Breast epithelium (tissue), 3 donors: Measurements from ENCODE around the gene DGKB.

ENCODE experiments used
- CTCF ChIP-seq, 3 donors: fragments of 450-650 bp; IDR thresholded peaks; one replicate each; pipeline ENCODE4 v1.5.1; 2016 to 2017; ENCODE audit warnings: antibody characterized with exemption in 3 of 3, mild to moderate bottlenecking in 3 of 3, moderate library complexity in 3 of 3
- POLR2A ChIP-seq: fragments of 450-650 bp; IDR thresholded peaks from one replicate; pipeline ENCODE4 v1.6.1; 2016; ENCODE audit warnings: antibody characterized with exemption, mild to moderate bottlenecking, moderate library complexity

DNA sequence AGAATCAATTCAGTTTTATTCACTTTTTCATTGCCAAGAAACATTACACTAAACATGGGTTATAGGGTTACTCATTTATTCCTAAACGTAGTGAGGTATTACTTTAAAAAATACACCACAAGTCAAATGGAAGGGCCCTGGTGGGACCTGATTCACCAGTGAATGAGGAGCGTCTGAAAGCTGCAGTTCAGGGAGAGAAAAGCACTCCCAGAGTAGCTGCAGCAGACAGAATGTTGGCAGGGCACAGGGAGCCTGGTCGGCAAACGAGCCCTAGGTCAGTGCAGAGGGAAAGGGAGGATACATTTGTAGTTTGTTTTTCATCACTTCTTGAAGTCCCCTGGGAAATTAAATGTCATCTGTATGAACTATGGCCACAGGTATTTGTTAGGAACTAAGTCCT is 551.4 kb downstream of the DGKB start:
- no peak for TF ChIP-seq CTCF (IDR thresholded peaks at IDR 0.05)
- no peak for TF ChIP-seq POLR2A
